Measurements from ENCODE around the gene ALKBH3.

The ALKBH3 gene

GRCh38 chr11:43952020-43952400 is 71.4 kb downstream of the ALKBH3 start:
- H3K4me3 ChIP-seq (ENCODE audit: low read length): no peak overlapping the region
- DNase-seq (ENCODE audit: low read depth, low spot score): no peak

GRCh38 chr11:43952401-43953342 is 72.0 kb downstream of the ALKBH3 start:
- H3K4me3 ChIP-seq (ENCODE audit: low read length): no peak overlapping the region

GRCh38 chr11:43953521-43953920 is 72.9 kb downstream of the ALKBH3 start:
- no peak overlapping the region for H3K4me3 ChIP-seq (ENCODE audit: low read length)
- no peak for DNase-seq (ENCODE audit: low read depth, low spot score)

More at GRCh38 chr11:43952401-43953342, 72.0 kb downstream of the ALKBH3 start:
- no peak for DNase-seq (ENCODE audit: low read depth, low spot score)

DNA sequence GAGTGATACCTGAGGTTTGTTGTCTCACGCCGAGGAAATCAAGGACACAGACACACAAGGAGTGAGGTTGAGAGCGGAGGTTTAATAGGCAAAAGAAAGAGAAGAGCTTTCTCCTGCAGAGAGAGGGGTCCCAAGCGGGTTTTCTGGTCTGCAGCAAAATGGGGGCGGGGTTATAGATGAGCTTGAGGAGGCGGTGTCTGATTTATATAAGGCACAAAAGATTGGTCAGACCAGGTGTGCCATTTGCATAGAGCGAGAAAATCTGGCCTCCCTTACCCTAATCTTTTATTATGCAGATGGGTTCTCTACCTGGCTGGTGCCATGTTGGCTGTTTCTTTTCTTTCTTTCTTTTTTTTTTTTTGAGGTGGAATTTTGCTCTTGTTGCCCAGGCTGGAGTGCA is 73.6 kb downstream of the ALKBH3 start:
- no peak overlapping the region for H3K4me3 ChIP-seq (ENCODE audit: low read length)
- no peak for DNase-seq (ENCODE audit: low read depth, low spot score)

- H3K4me3 ChIP-seq (ENCODE audit: low read length): no peak overlapping the region
- DNase-seq (ENCODE audit: low read depth, low spot score): no peak
Observed at GRCh38 chr11:43955381-43956118, 74.9 kb downstream of the ALKBH3 start.

- no peak for DNase-seq (ENCODE audit: low read depth, low spot score)
- H3K4me3 ChIP-seq (ENCODE audit: low read length): no peak overlapping the region
Observed at GRCh38 chr11:43957571-43957970, 76.9 kb downstream of the ALKBH3 start.

- no peak overlapping the region for H3K4me3 ChIP-seq (ENCODE audit: low read length)
- no peak for DNase-seq (ENCODE audit: low read depth, low spot score)
Observed at GRCh38 chr11:43959321-43959995, 78.8 kb downstream of the ALKBH3 start.

- no peak overlapping the region for H3K4me3 ChIP-seq (ENCODE audit: low read length)
- DNase-seq (ENCODE audit: low read depth, low spot score): no peak
Observed at GRCh38 chr11:43962383-43963278, 82.0 kb downstream of the ALKBH3 start.

GRCh38 chr11:43963279-43963620 is 82.6 kb downstream of the ALKBH3 start:
- no peak for DNase-seq (ENCODE audit: low read depth, low spot score)
- no peak overlapping the region for H3K4me3 ChIP-seq (ENCODE audit: low read length)

GRCh38 chr11:43967661-43968060 is 87.0 kb downstream of the ALKBH3 start:
- H3K4me3 ChIP-seq (ENCODE audit: low read length): no peak overlapping the region
- no peak for DNase-seq (ENCODE audit: low read depth, low spot score)

DNA sequence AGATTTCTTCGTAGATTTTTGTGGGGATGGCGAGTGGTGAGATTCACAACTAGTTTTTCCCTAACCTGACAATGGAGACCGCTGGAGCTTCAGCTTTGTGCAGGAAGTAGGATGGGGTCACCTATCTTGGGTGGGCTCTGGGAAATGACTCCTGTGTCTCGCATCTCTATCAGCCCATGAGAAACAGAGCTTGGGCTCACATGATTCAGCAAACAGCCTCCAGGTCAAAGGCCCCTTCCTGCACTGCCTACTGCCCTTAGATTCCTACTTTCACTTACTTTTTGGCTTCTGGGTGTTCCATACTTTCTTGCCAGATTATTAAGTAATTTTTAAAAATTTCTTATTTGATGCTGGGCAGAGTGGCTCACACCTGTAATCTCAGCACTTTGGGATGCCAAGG is 88.1 kb downstream of the ALKBH3 start:
- DNase-seq (ENCODE audit: low read depth, low spot score): no peak
- no peak overlapping the region for H3K4me3 ChIP-seq (ENCODE audit: low read length)

DNA sequence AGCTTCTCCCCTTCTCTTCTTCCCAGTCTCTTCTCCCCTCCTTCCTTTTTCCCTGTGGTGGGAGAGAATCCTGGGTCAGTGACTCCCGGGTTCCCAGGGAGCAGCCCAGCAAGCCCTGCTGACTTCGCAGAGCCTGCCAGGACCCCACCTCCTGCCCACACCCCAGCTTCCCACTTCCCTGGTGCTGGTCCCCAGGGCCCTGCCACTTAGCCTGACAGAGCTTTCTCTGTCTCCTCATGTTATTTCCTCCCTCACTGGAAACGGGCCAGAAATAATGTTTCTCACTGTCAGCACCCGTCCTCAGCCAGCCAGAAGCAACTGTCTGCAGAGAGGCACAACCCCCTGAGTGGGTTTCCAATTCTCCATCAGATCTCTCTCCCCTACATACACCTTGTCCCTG is 88.9 kb downstream of the ALKBH3 start:
- DNase-seq (ENCODE audit: low read depth, low spot score): no peak
- no peak overlapping the region for H3K4me3 ChIP-seq (ENCODE audit: low read length)

All from Jurkat, Clone E6-1 (cell line).